ENCODE measurements around the gene ZNF180.
"Not testable (repeated sequence)": the region's sequence is repeated elsewhere in the genome, so short reads cannot be mapped to it uniquely, and the experiment has no call there.

The ZNF180 gene

DNA sequence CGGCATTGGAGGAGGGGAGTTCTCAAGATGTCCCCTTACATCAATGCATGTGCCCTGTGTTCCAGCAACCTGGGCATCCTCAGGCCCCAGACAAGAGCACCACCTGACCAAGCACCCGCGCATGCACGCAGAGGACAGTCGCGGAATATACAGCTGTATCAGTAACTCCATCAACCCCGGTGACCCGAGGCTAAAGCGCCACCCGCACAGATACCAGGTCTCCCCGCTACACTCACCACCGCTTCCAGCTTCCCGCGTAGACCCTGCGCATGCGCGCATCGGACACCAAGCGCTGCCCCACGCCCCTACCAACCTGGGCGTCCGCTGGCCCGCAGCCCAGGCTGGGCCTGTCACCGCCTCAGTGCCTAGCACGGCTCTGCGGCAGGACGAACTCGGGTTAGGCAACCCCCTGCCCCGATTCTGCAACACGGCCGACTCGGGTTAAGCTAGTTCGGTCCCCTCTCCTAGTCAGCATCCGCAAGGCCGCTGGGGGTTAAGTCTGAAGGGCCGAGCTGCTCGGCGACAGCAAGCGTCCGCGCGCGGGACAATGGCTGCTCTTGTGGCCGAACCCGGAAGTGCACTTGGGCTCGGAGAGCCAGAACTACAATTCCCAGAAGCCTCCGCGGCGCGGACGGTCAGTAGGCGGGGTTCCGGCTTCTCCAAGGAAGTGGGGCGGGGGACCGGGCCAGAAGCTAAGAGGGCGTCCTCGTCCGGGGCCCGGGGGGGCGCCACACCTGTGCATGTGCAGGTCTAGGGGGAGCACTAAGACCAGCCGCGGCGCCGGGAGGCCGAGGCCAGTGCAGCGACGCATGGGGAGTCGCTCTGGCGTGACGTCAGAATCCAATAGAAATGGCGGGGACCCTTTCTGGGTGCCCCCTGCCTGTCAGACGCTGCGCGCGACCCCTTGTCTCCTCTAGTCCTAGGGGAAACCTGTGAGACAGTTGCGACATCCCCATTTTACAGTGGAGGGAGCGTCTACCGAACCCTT lies at the start of gene ZNF180:
ZNF180 (minus strand) TSS at position 561 of the 988 bp plus-strand sequence. CDS start 3,188 bp downstream, outside the sequence.
- peak; percentile 30 to 85 for DNase-seq

GRCh38 chr19:44549507-44549906 lies 49.2 kb upstream of the ZNF180 start:
- no peak for DNase-seq

DNA sequence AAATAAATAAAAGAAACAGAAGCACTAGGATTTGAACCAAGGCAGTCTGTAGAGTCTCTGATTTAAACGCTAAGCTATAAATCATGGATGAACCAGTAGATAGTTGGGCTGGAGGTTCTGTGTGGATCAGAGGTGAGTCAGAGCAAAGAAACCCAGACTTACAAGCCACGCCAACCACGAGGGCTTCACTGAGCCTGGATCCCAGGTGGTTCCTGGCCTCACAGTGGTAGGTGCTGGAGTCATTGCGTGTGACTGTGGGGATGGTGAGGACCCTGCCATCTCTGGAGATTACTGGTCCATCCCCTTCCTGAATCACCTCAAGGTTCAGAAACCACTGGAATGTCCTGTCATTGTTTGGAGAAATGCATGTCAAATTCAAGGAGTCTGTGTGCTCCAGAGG lies 48.4 kb upstream of the ZNF180 start:
- DNase-seq: no peak

DNA sequence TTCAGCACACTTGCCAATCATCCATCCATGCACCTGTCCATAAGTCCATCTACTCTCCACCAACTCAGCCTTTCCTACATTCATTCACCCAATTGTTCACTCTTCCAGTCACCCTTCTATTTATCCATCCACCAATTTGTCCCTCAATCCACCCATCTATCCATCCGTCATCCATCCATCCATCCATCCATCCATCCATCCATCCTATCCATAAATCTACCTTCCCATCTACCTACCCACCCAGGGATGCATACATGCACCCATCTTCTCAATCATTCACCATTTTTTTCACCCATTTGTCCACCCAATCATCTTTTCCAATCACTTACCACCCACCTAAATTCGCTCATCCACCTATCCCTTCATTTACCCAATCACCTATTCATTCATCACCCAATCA lies 43.7 kb upstream of the ZNF180 start:
- DNase-seq: no peak

DNA sequence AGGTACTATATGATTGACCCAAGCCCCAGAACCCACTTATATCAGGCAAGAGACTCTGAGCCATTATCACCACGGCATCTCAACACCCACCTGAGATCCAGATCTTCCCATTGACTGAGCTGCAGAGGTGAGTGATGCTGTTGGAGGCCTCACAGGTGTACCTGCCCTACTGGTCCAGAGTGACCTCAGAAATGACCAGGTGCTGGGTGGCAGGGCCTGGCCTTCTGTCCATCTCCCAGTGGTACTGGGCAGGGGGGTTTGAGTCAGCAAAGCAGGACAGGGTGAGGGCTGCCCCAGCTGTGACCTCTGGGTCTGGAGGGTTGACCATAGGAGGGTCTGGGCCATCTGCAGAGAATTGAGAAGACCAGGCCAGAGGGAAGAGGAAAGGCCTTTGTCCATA lies 42.3 kb upstream of the ZNF180 start:
- DNase-seq: no peak

- DNase-seq: no peak
These were observed 40.4 kb upstream of the ZNF180 start for GRCh38 chr19:44540736-44541135.

GRCh38 chr19:44539991-44540390 lies 39.7 kb upstream of the ZNF180 start:
- no peak for DNase-seq

GRCh38 chr19:44539236-44539826 lies 39.0 kb upstream of the ZNF180 start:
- no peak for DNase-seq

GRCh38 chr19:44535361-44535760 lies 35.0 kb upstream of the ZNF180 start:
- DNase-seq: not testable (repeated sequence)

DNA sequence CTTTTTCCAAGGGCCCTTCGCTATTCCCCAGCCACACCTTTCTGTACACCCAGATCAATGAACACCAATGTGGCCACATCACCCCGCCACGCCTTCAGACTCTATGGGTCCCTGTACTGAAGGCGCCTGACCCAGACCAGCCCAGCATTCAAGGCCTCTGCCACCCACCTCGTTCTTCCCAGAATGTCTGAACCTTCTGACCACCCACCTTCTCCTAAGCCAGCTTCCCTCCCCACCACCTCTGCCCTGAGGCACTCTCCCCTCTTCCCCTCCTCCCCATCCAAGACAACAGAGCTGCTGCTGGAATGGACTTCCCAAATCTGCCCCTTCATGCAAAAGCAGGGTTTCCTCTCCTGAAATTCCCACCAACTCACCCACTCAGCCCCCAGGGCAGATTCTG lies 32.5 kb upstream of the ZNF180 start:
- DNase-seq: no peak

DNA sequence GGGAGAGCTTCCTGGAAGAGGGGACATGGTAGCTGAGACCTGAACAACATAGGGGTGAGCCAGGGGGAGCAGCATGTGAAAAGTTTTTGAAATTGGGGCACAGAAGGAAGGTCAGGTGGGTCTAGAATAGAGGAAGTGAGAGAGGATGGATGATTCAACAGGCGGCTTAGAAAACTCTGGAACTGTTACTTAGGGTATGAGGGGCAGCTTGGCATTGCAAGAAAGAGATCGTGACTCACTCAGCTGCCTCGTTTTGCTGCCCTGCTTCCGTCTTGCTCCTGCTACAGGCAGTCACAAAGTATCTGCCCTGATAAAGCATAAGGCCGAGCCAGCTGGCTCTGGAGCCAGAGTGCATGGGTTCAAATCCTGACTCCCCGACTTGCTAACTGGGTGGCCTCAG lies 30.5 kb upstream of the ZNF180 start:
- DNase-seq: no peak

DNA sequence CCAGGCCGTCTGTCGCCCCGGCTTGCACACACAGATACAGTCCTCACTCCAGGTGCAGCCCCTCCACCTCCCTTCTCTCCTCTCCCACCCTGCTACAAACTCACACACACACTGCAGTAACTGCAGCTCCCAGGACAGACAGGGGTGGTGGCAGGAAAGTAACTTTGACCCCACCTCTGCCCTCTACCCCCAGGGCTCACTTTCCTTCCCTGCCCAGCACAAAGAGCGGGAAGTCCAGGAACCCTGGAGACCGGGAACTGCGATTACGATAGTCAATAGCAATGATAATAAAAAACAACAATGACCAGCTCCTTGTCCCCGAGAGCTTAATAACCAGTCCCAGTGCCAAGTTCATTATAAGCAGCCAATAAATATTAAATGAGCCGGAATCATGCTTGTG lies 29.2 kb upstream of the ZNF180 start, which contains the start of gene CEACAM20:
CEACAM20 (minus strand) TSS at position 140 of the 400 bp plus-strand sequence. CDS start 166 bp downstream, outside the sequence.
- DNase-seq: no peak

- DNase-seq: no peak
These were observed 27.2 kb upstream of the ZNF180 start for GRCh38 chr19:44527554-44527953.

GRCh38 chr19:44525721-44526430 lies 25.6 kb upstream of the ZNF180 start:
- DNase-seq: no peak

GRCh38 chr19:44521370-44521769 lies 21.0 kb upstream of the ZNF180 start:
- DNase-seq: no peak

DNA sequence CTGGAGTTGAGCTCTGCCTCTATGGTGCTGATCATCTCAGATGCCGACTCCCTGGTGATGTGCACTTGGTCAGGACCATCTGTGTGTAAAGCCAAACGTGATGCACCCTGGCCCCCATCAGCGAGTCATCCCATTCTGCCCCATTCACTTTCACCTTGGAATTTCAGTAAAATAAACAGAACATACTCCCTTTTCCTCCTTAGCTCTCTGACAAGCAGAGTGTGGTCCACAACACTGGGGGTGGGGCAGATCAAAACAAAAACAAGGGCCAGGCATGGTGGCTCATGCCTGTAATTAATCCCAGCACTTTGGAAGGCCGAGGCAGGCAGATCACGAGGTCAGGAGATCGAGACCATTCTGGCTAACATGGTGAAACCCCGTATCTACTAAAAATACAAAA lies 16.8 kb upstream of the ZNF180 start:
- no peak for DNase-seq

DNA sequence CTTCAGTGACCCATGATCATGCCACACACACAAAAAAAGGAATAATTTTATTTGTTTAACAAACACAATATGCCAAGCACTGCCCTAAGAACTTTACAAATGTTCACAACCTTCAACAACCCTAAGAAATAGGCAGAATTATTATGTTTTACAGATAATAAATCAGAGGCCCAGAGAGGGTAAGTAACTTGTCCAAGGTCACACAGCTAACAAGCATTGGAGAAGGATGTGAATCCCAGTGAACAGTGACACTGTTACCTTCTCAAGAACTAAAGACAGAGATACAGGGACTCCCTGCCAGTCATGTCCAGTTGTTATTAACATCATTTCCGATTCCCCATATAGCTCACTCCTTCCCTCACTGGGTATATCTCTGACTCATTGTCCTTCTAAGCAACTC lies 15.6 kb upstream of the ZNF180 start:
- DNase-seq: no peak

DNA sequence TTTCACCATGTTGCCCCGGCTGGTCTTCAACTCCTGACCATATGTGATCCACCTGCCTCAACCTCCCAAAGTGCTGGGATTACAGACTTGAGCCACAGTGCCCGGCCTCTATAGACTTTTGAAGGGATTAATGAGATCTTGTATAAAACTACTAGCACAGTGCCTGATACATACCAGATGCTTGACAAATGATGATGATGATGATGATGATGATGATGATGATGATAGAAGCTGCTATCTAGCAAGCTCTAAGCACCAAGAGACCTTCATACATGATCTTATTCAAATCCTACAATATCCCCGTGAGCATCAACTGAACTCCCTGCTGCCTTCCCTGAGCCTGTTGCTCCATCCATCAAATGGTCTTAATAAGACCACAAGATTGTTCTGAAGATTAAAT lies 14.7 kb upstream of the ZNF180 start:
- no peak for DNase-seq

GRCh38 chr19:44512326-44513298 lies 12.3 kb upstream of the ZNF180 start:
- DNase-seq: no peak

- no peak for DNase-seq
These were observed 9.2 kb upstream of the ZNF180 start for GRCh38 chr19:44509478-44509877.

DNA sequence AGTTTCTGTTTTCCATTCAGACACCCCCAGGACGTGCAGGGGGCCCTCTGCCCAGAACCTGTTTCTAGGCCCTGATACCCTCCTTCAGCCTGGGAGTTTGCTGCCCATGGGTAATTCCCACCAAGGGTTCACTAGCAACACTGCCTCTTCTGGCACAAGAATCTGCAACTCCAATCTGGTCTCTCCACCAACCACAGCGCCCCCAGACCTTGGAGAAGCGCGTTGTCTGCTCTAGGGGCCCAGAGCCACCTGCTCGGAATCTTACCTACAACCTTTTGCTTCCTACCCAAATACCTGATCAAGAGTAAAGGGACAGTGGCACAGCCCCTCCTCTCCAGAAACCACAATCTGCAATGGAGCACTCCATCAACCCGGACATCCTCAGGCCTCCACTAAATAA lies 763 bp downstream of the ZNF180 start:
- DNase-seq: no peak

DNA sequence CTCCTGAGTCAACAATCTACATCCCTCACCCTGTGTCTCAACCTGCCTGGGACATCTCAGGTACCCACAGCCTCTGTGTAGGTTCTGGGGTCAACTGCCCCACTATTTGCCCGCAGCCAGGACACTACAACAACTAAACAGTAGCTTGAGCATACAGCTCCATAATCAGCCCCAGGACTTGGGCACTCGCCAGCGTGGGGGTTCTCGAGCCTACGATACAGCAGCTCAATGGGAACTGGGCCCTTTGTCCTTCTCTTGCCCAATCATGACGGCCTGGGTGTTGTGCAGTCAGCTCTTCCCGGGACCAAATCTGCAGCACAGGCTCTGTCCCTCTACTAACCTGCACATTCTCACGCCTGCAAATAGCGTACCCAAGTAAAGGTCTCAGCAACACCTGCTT lies 1.3 kb downstream of the ZNF180 start:
- no peak for DNase-seq
